CD4-positive, alpha-beta T cell treated with Interleukin-6 at 100 ng/mL for 8 hours (primary cell): ENCODE results near the gene ATP6V1G1.
"Not testable (repeated sequence)": the region's sequence is repeated elsewhere in the genome, so short reads cannot be mapped to it uniquely, and the experiment has no call there.

Experiments
- DNase-seq: peaks from one replicate; pipeline ENCODE4 v3.0.0-alpha.2; 2020; ENCODE audit warnings: mixed read lengths, low spot score

The ATP6V1G1 gene

GRCh38 chr9:114587345-114588202, at the start of gene ATP6V1G1:
Gene ATP6V1G1, plus strand, starts transcription at chr9:114587769. Its CDS starts 70 bp downstream, at chr9:114587839.
- peak; percentile 98 for DNase-seq

- DNase-seq = peak; percentile 34
Observed at GRCh38 chr9:114538241-114538640, 49.3 kb upstream of the ATP6V1G1 start.

- DNase-seq = no peak
Observed at GRCh38 chr9:114539701-114540380, 47.7 kb upstream of the ATP6V1G1 start.

GRCh38 chr9:114545055-114545454, 42.5 kb upstream of the ATP6V1G1 start:
- DNase-seq = no peak

- no peak for DNase-seq
Observed at GRCh38 chr9:114546851-114547250, 40.7 kb upstream of the ATP6V1G1 start.

- no peak for DNase-seq
Observed at GRCh38 chr9:114549697-114550330, 37.8 kb upstream of the ATP6V1G1 start.

GRCh38 chr9:114551750-114552685, 35.6 kb upstream of the ATP6V1G1 start:
- no peak for DNase-seq

- no peak for DNase-seq
Observed at GRCh38 chr9:114552706-114553105, 34.9 kb upstream of the ATP6V1G1 start.

GRCh38 chr9:114553202-114553601, 34.4 kb upstream of the ATP6V1G1 start:
- no peak for DNase-seq

- DNase-seq = no peak
Observed at GRCh38 chr9:114555696-114556095, 31.9 kb upstream of the ATP6V1G1 start.

- DNase-seq = no peak
Observed at GRCh38 chr9:114558027-114558675, 29.4 kb upstream of the ATP6V1G1 start.

- DNase-seq = no peak
Observed at GRCh38 chr9:114559830-114560513, 27.6 kb upstream of the ATP6V1G1 start.

GRCh38 chr9:114560956-114561355, 26.6 kb upstream of the ATP6V1G1 start:
- no peak for DNase-seq

GRCh38 chr9:114561771-114562170, 25.8 kb upstream of the ATP6V1G1 start:
- no peak for DNase-seq

GRCh38 chr9:114565204-114565603, 22.4 kb upstream of the ATP6V1G1 start:
- no peak for DNase-seq

- no peak for DNase-seq
Observed at GRCh38 chr9:114570742-114571141, 16.8 kb upstream of the ATP6V1G1 start.

GRCh38 chr9:114571391-114571790, 16.2 kb upstream of the ATP6V1G1 start:
- no peak for DNase-seq

GRCh38 chr9:114572199-114572598, 15.4 kb upstream of the ATP6V1G1 start:
- DNase-seq = no peak

- no peak for DNase-seq
Observed at GRCh38 chr9:114574438-114574837, 13.1 kb upstream of the ATP6V1G1 start.

GRCh38 chr9:114576779-114577178, 10.8 kb upstream of the ATP6V1G1 start:
- not testable (repeated sequence) for DNase-seq

GRCh38 chr9:114578134-114578533, 9.4 kb upstream of the ATP6V1G1 start:
- DNase-seq = not testable (repeated sequence)
